GM19035 (cell line): Measurements from ENCODE around the gene PALB2.
A peak's percentile ranks its signal among the peaks of the same experiment; 100 is the strongest.

Experiments
- ATAC-seq: cut with Tn5 transposase; IDR thresholded peaks from one replicate; pipeline ENCODE4 v1.9.1; 2021; ENCODE audit not compliant: unreplicated experiment

Gene PALB2

GRCh38 chr16:23556881-23557778 is 84.0 kb downstream of the PALB2 start, which contains the start of the genes EARS2 and UBFD1:
Gene EARS2 (minus strand): TSS chr16:23557350. CDS start chr16:23557343, 7 bp downstream.
Gene UBFD1 (plus strand): TSS chr16:23557727. CDS start chr16:23557743, 16 bp downstream.
- peak; percentile 89 for ATAC-seq

- no peak for ATAC-seq
These were observed 86.6 kb downstream of the PALB2 start for GRCh38 chr16:23554536-23554935.
